HEK293T (cell line): Measurements from ENCODE around the gene CIAPIN1.

Experiments used
- BHLHE40 ChIP-seq: fragments of 450-650 bp; IDR thresholded peaks from 2 replicates; pipeline ENCODE4 v1.6.1; 2016; ENCODE audit warnings: mild to moderate bottlenecking, moderate library complexity, borderline replicate concordance
- CTBP1 ChIP-seq: fragments of 450-650 bp; IDR thresholded peaks from 2 replicates; pipeline ENCODE4 v1.6.1; 2016; ENCODE audit warnings: borderline replicate concordance
- NFRKB ChIP-seq: fragments of 450-650 bp; IDR thresholded peaks from 2 replicates; pipeline ENCODE4 v1.6.1; 2016; ENCODE audit warnings: mild to moderate bottlenecking, moderate library complexity

- TF ChIP-seq NFRKB (no peak), CTBP1 (no peak), BHLHE40 (no peak)
Measured at GRCh38 chr16:57427824-57428223, 19.4 kb downstream of the CIAPIN1 start.
